Epithelial cell of proximal tubule (primary cell): ENCODE results near the gene GGACT. TPM values are rescaled to one million over a fixed set of nuclear protein-coding genes. Genes with fewer than 3 reads are reported as not detected.

ENCODE experiments used
- DNase-seq: peaks from one replicate; pipeline ENCODE4 v3.0.0-alpha.2; 2011; ENCODE audit warnings: low read depth
- H3K4me3 ChIP-seq: 2 replicates; pipeline ENCODE4 v1.5.1; 2011; ENCODE audit warnings: low read depth, mild to moderate bottlenecking, low read length
- CTCF ChIP-seq: conservative IDR thresholded peaks from 2 replicates; pipeline ENCODE4 v1.5.1; 2012; ENCODE audit warnings: low read depth, mild to moderate bottlenecking, low read length
- total RNA-seq: library from RNA; depleted of rRNA; stranded (reverse); fragments of >200 nt; gene quantifications from 2 replicates; pipeline ENCODE4 v1.2.3, GENCODE V29; 2015

The GGACT gene
- total RNA-seq, 1 donor from 2014 or later = 5.2 TPM

- no peak for DNase-seq
- TF ChIP-seq CTCF = no peak
- H3K4me3 ChIP-seq = no peak overlapping the region
These were observed 23.3 kb upstream of the GGACT start for GRCh38 chr13:100611678-100612492.

- no peak for TF ChIP-seq CTCF
- no peak overlapping the region for H3K4me3 ChIP-seq
- no peak for DNase-seq
These were observed 22.1 kb upstream of the GGACT start for GRCh38 chr13:100610391-100611347.

- no peak for DNase-seq
- no peak overlapping the region for H3K4me3 ChIP-seq
These were observed 20.3 kb upstream of the GGACT start for GRCh38 chr13:100608906-100609305.

GRCh38 chr13:100608489-100608888 lies 19.9 kb upstream of the GGACT start:
- no peak for DNase-seq
- no peak overlapping the region for H3K4me3 ChIP-seq
- no peak for TF ChIP-seq CTCF

More at GRCh38 chr13:100608906-100609305, 20.3 kb upstream of the GGACT start:
- TF ChIP-seq CTCF = no peak

GRCh38 chr13:100604918-100605710 lies 16.5 kb upstream of the GGACT start:
- TF ChIP-seq CTCF = no peak
- DNase-seq = no peak

GRCh38 chr13:100602493-100603111 lies 14.0 kb upstream of the GGACT start:
- no peak for DNase-seq
- no peak for TF ChIP-seq CTCF
- H3K4me3 ChIP-seq = no peak overlapping the region

More at GRCh38 chr13:100604918-100605710, 16.5 kb upstream of the GGACT start:
- no peak overlapping the region for H3K4me3 ChIP-seq
